Mammary epithelial cell (primary cell): Measurements from ENCODE around the gene CRIM1.

Source experiments
- CTCF ChIP-seq, 2 donors: IDR thresholded peaks in 1 of 2; conservative IDR thresholded peaks in 1 of 2; 2 replicates each; pipeline ENCODE4 v1.5.1; 2011 to 2012; ENCODE audit warnings: inconsistent platforms in 2 of 2, low read length in 2 of 2, mild to moderate bottlenecking in 2 of 2, control low read depth in 1 of 2, low read depth in 1 of 2; ENCODE audit not compliant: insufficient read depth in 1 of 2; ENCODE audit errors: extremely low read depth in 1 of 2
- EZH2 ChIP-seq: IDR thresholded peaks from 2 replicates; pipeline ENCODE4 v1.6.1; 2012; ENCODE audit warnings: low read length, inconsistent platforms, borderline replicate concordance

GRCh38 chr2:36329251-36329650 is 26.3 kb upstream of the CRIM1 start:
- TF ChIP-seq CTCF (conservative IDR thresholded peaks at IDR 0.05 in 1 of 2, IDR thresholded peaks at IDR 0.05 in 1 of 2; ENCODE audit: extremely low read depth in 1 of 2, insufficient read depth in 1 of 2, low read depth in 1 of 2, low read length in 2 of 2) (no peak), EZH2 (no peak)
